Measurements from ENCODE around the gene HNF4A.
"Not testable (repeated sequence)": the region's sequence is repeated elsewhere in the genome, so short reads cannot be mapped to it uniquely, and the experiment has no call there.

HNF4A gene

DNA sequence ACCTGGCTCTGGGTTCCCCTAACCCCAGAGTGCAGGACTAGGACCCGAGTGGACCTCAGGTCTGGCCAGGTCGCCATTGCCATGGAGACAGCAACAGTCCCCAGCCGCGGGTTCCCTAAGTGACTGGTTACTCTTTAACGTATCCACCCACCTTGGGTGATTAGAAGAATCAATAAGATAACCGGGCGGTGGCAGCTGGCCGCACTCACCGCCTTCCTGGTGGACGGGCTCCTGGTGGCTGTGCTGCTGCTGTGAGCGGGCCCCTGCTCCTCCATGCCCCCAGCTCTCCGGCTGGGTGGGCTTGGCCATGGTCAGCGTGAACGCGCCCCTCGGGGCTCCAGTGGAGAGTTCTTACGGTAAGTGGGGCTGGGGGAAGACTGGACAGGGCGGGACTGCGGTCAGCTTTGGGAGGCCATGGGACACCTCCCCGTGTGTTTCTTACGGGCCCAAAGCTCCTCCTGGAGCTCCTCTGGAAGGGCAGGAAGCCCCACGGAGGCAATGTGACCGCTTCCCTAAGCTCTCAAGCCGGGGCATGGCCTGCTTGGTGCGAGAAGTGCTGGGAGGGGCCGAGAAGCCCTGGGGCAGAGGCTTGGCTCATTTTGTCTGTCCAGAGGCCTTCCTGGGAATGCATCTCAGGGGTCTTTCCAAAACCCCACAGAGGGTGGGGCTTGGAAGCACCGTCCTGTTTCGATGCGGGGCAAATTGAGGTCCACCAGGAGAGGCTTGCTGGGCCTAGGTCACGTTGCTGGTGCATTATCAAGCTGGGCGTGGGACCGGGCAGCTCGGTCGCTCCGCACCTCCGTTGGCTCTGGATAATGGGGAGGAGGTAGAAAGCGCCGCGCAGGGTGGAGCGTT, at the start of gene HNF4A:
Gene HNF4A (plus strand): TSS at position 202 of the 855 bp plus-strand sequence. CDS start 106 bp downstream, at position 308.
- Histone ChIP-seq H3K27ac (ENCODE audit: low read length) (peak within 1 kb of the TSS; percentile 78), H3K36me3 (ENCODE audit: control insufficient read depth in 1 of 2, insufficient read depth in 2 of 2, low read length in 2 of 2) (no peaks in the 10 kb centered on the region)

DNA sequence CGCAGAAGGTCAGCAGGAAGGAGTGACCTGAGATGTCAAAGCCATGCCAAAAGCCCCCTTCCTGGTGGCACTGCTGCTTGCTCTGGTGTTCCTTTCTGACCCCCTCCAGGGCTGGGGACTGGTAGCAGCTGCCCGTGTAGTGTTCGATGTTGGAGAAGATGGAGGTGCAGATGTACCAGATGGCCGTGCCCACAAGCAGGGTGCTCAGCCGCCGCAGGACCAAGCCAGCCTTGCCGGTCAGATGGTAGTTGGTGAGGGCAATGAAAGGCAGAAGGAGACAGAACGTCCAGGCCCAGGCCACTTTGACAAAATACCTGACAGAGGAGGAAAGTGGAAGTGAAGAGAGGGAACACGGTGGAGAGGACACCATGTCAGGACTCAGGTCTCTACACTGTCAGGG, 48.6 kb upstream of the HNF4A start:
- Histone ChIP-seq H3K27ac (ENCODE audit: low read length) (no peak overlapping the region), H3K9me3 (ENCODE audit: control insufficient read depth in 1 of 2, low read length in 2 of 2) (no peaks in the 10 kb centered on the region), H3K4me1 (ENCODE audit: control insufficient read depth in 1 of 2, insufficient read depth in 2 of 2, low read length in 2 of 2) (peaks cover 7 to 12% of the 10 kb centered on the region in 2 donors), H3K36me3 (ENCODE audit: control insufficient read depth in 1 of 2, insufficient read depth in 2 of 2, low read length in 2 of 2) (peaks cover 5 to 8% of the 10 kb centered on the region in 2 donors), H3K27me3 (ENCODE audit: low read depth, low read length) (no peaks in the 10 kb centered on the region), H3K4me3 (ENCODE audit: low read depth in 1 of 2, low read length in 2 of 2) (no peak overlapping the region)

More for the DNA sequence above, at the start of gene HNF4A:
- no peaks in the 10 kb centered on the region for H3K4me1 ChIP-seq (ENCODE audit: control insufficient read depth in 1 of 2, insufficient read depth in 2 of 2, low read length in 2 of 2)
- H3K27me3 ChIP-seq (ENCODE audit: low read depth, low read length) = no peaks in the 10 kb centered on the region
- H3K4me3 ChIP-seq (ENCODE audit: low read depth in 1 of 2, low read length in 2 of 2) = peak within 1 kb of the TSS in 1 of 2 donors; percentile 66
- H3K9me3 ChIP-seq (ENCODE audit: control insufficient read depth in 1 of 2, low read length in 2 of 2) = no peaks in the 10 kb centered on the region

DNA sequence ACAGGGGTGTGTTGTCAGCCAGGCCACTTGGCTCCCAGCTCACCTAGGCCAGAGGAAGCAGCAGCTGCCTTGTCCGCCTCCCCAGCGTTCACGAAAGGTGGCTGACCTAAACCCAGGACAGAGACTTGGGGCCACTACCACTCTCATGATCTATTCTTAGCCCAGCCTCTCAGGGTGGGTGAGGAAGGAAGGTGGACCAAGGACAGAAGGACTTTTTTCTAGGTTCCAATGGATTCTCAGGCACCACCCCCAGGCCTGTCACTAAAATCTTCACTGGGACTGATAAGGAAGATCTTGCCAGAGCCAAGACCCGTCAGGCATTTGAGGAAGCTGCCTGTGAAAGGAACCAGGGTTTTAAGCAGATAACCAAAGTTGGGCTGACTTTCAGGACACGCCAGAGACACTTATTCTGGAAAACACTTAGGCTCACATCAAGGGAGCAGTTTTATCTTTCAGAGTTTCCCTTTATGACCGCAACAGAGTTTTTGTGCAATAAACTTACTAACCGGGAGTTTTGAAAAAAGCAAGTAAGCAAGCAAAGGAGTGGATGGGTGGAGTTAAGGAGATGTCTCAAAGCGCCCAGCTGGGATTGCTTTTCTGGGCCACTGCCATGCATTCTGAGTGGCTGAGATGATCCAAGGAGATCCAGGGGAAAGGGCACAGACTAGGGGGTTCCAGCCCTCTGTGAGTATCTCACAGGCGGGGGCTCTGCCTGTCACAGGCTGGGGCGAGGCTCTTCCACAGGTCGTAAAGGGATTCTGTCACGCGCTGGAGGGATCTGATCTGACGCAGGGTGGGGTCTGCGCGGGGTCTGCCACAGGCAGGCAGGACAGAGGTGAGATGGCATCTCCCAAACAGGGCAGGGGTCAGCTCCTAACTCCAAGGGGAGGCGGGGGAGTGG, 45.5 kb upstream of the HNF4A start:
- Histone ChIP-seq H3K27ac (ENCODE audit: low read length) (peak overlapping the region; percentile 45), H3K4me1 (ENCODE audit: control insufficient read depth in 1 of 2, insufficient read depth in 2 of 2, low read length in 2 of 2) (peaks cover 7 to 12% of the 10 kb centered on the region in 2 donors), H3K36me3 (ENCODE audit: control insufficient read depth in 1 of 2, insufficient read depth in 2 of 2, low read length in 2 of 2) (peaks cover 5 to 8% of the 10 kb centered on the region in 2 donors), H3K27me3 (ENCODE audit: low read depth, low read length) (no peaks in the 10 kb centered on the region), H3K9me3 (ENCODE audit: control insufficient read depth in 1 of 2, low read length in 2 of 2) (no peaks in the 10 kb centered on the region), H3K4me3 (ENCODE audit: low read depth in 1 of 2, low read length in 2 of 2) (peak overlapping the region; percentile 86 to 98)

DNA sequence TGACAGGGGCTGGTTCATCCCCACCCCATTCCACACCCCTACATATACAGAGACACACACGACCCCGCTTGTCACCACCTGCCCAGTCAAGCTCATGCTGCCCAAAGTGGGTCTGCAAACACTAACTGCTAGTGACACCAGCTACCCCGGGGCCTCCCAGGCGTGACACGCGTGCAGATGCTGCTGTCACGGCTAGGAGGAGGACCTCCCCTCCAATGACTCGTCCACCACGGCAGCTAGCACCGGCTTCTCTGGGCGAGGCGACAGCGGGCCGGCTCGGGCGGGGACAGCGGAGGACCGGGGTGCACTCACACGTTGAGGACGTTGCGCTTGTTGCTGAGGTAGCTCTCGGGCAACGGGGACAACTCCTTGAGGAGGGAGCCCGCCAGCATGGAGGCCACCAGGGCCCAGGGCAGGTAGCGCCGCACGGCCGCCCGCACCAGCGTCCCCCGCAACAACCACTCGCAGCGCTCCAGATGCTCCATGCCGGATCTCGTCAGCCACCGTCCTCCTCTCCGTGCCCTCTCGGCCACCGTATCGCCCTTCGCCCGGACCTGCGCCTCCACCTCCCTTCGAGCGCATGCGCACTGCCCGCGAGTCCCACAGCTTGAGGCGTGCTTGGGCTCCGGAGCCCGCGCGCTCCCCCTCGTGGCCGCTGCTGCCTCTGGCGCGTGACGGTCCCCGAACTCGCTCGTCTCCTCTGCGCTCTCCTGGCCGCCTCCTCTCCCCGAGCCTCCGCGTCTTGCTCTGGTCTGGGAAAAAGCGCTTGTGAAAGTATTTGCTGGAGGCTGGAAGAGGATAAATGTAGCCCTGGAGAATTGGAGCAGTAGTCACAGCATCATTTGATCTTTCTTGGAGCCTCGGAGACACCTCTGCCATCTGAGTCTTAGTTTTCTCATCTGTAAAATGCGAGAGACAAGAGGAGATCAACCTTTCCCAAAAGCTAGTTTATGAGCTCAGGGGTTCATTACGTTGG, 44.5 kb upstream of the HNF4A start, which contains the start of gene FITM2:
Gene FITM2 (minus strand): TSS at position 539 of the 976 bp plus-strand sequence. CDS start 54 bp downstream, at position 485.
- peaks cover 5 to 8% of the 10 kb centered on the region in 2 donors for H3K36me3 ChIP-seq (ENCODE audit: control insufficient read depth in 1 of 2, insufficient read depth in 2 of 2, low read length in 2 of 2)
- H3K4me3 ChIP-seq (ENCODE audit: low read depth in 1 of 2, low read length in 2 of 2) = peak within 1 kb of the TSS; percentile 86 to 98
- H3K9me3 ChIP-seq (ENCODE audit: control insufficient read depth in 1 of 2, low read length in 2 of 2) = no peaks in the 10 kb centered on the region
- H3K27me3 ChIP-seq (ENCODE audit: low read depth, low read length) = no peaks in the 10 kb centered on the region
- peaks cover 7 to 12% of the 10 kb centered on the region in 2 donors for H3K4me1 ChIP-seq (ENCODE audit: control insufficient read depth in 1 of 2, insufficient read depth in 2 of 2, low read length in 2 of 2)
- peak within 1 kb of the TSS; percentile 45 for H3K27ac ChIP-seq (ENCODE audit: low read length)

DNA sequence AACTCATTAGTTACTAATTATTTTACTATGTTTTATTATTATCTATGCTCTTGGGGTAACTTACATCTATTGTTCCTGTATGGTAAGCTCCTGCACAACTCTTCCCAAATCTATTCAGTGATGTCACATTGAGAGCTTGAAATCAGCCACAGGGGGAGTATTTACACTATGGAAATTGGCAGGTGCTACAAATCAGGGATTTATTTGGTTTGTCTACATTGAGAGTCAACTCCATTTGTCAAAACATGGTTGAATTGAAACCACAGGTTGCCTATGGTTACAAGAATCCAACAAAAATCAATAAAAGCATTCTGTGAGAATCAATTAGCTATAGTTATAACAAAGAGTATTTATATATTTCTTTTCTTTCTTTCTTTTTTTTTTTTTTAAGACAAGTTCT, 40.6 kb upstream of the HNF4A start:
- H3K36me3 ChIP-seq (ENCODE audit: control insufficient read depth in 1 of 2, insufficient read depth in 2 of 2, low read length in 2 of 2) = no peaks in the 10 kb centered on the region
- peaks cover 4 to 6% of the 10 kb centered on the region in 2 donors for H3K4me1 ChIP-seq (ENCODE audit: control insufficient read depth in 1 of 2, insufficient read depth in 2 of 2, low read length in 2 of 2)
- no peaks in the 10 kb centered on the region for H3K27me3 ChIP-seq (ENCODE audit: low read depth, low read length)
- no peak overlapping the region for H3K4me3 ChIP-seq (ENCODE audit: low read depth in 1 of 2, low read length in 2 of 2)
- no peak overlapping the region for H3K27ac ChIP-seq (ENCODE audit: low read length)
- H3K9me3 ChIP-seq (ENCODE audit: control insufficient read depth in 1 of 2, low read length in 2 of 2) = no peaks in the 10 kb centered on the region

DNA sequence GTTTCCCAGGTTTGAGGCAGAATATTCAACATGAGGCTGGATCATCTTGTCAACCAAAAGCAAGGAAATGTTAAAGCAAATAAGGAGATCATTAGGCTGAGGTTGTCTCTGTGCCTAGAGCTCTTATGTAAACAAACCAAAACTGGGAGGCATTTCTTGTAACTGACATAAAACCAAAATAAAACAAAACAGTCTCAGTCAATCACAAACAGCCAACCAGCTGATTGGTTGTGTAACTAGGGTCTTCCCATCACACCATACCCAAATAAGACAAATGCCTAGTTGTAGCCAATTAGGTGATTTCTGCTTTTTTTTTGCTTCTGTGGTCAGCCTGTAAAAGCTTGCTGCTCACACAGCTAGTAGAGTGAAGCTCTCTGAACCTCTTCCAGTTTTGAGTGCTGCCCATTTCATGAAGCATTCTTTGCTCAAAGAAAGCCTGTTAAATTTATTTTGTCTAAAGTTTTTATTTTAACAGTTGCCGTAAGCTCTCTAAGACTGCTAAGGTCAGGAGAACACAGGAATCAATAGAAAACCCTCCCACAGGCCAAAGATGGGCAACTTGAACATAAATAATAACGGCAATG, 35.6 kb upstream of the HNF4A start:
- no peak overlapping the region for H3K4me3 ChIP-seq (ENCODE audit: low read depth in 1 of 2, low read length in 2 of 2)
- H3K27me3 ChIP-seq (ENCODE audit: low read depth, low read length) = no peaks in the 10 kb centered on the region
- no peaks in the 10 kb centered on the region for H3K36me3 ChIP-seq (ENCODE audit: control insufficient read depth in 1 of 2, insufficient read depth in 2 of 2, low read length in 2 of 2)
- no peaks in the 10 kb centered on the region for H3K4me1 ChIP-seq (ENCODE audit: control insufficient read depth in 1 of 2, insufficient read depth in 2 of 2, low read length in 2 of 2)
- no peak overlapping the region for H3K27ac ChIP-seq (ENCODE audit: low read length)
- H3K9me3 ChIP-seq (ENCODE audit: control insufficient read depth in 1 of 2, low read length in 2 of 2) = no peaks in the 10 kb centered on the region

DNA sequence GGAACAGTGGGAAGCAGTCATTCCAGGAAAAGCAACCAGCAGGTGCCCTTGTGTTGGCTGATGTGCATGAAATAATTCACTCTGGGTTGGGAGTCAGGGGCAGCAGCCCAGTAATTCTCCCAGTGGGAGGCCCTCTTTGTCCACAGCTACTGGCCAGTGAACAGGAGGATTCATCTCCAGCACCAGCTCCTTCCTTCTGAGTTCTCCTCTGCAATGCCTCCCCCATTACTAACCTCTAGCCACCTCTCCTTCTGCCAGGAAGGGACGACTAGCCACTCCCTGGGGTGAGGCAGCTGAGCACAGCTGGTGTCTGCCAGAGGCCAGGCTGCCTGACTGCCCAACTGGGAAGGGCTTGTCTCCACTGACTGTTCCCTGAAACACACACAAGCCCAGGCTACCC, 31.2 kb upstream of the HNF4A start:
- Histone ChIP-seq H3K9me3 (ENCODE audit: control insufficient read depth in 1 of 2, low read length in 2 of 2) (no peaks in the 10 kb centered on the region), H3K4me3 (ENCODE audit: low read depth in 1 of 2, low read length in 2 of 2) (no peak overlapping the region), H3K27ac (ENCODE audit: low read length) (no peak overlapping the region), H3K4me1 (ENCODE audit: control insufficient read depth in 1 of 2, insufficient read depth in 2 of 2, low read length in 2 of 2) (peaks cover 0 to 2% of the 10 kb centered on the region in 2 donors), H3K36me3 (ENCODE audit: control insufficient read depth in 1 of 2, insufficient read depth in 2 of 2, low read length in 2 of 2) (no peaks in the 10 kb centered on the region), H3K27me3 (ENCODE audit: low read depth, low read length) (no peaks in the 10 kb centered on the region)

DNA sequence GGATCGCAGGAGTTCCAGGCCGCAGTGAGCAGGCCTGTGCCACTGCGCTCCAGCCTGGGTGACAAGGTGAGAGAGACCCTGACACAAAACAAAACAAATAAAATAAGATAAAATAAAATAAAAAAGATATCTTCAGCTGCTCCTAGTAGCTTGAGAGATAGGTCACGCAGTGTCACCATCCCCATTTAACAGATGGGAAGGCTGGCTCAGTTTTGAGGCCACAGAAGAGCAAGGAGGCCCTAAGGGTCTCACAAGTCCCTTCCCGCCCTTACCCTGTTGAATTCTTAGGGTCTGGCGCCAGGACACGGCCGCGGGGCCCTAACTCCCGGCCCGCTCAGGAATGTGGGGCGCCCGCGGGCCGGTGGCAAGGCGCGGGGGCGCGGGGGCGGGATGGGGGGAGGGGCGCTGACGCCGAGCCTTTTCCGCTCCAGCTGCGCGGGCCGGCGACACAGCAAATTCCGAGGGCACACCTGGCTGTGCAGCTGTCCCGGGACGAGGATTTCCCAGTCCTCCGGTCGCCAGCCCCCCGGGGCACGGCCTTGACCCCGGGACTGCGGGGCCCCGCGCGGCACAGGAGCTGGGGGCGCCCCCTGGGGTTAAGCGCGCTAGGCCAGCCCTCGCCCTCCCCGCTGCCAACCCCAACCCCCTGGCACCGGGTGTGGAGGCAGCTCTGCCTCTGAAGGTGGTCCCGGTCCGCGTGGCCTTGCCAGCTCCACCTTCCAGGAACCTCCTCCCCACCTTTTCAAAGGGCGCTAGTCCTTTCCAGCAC, 28.9 kb upstream of the HNF4A start:
- H3K9me3 ChIP-seq (ENCODE audit: control insufficient read depth in 1 of 2, low read length in 2 of 2) = no peaks in the 10 kb centered on the region
- no peak overlapping the region for H3K27ac ChIP-seq (ENCODE audit: low read length)
- H3K36me3 ChIP-seq (ENCODE audit: control insufficient read depth in 1 of 2, insufficient read depth in 2 of 2, low read length in 2 of 2) = no peaks in the 10 kb centered on the region
- H3K27me3 ChIP-seq (ENCODE audit: low read depth, low read length) = no peaks in the 10 kb centered on the region
- H3K4me3 ChIP-seq (ENCODE audit: low read depth in 1 of 2, low read length in 2 of 2) = peak overlapping the region in 1 of 2 donors; percentile 35
- H3K4me1 ChIP-seq (ENCODE audit: control insufficient read depth in 1 of 2, insufficient read depth in 2 of 2, low read length in 2 of 2) = peaks cover 0 to 2% of the 10 kb centered on the region in 2 donors

DNA sequence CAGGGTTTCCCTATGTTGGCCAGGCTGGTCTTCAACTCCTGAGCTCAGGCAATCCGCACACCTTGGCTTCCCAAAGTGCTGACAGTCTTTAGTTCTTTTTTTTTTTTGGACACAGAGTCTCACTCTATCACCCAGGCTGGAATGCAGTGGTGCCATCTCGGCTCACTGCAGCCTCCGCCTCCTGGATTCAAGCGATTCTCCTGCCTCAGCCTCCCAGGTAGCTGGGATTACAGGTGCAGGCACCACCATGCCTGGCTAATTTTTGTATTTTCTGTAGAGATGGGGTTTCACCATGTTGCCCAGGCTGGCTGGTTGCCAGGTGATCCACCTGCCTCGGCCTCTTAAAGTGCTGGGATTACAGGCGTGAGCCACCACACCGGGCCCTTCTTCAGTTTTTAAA, 27.8 kb upstream of the HNF4A start:
- H3K27me3 ChIP-seq (ENCODE audit: low read depth, low read length); H3K4me1 ChIP-seq (ENCODE audit: control insufficient read depth in 1 of 2, insufficient read depth in 2 of 2, low read length in 2 of 2); H3K27ac ChIP-seq (ENCODE audit: low read length); H3K4me3 ChIP-seq (ENCODE audit: low read depth in 1 of 2, low read length in 2 of 2); H3K36me3 ChIP-seq (ENCODE audit: control insufficient read depth in 1 of 2, insufficient read depth in 2 of 2, low read length in 2 of 2); H3K9me3 ChIP-seq (ENCODE audit: control insufficient read depth in 1 of 2, low read length in 2 of 2): not testable (repeated sequence)

DNA sequence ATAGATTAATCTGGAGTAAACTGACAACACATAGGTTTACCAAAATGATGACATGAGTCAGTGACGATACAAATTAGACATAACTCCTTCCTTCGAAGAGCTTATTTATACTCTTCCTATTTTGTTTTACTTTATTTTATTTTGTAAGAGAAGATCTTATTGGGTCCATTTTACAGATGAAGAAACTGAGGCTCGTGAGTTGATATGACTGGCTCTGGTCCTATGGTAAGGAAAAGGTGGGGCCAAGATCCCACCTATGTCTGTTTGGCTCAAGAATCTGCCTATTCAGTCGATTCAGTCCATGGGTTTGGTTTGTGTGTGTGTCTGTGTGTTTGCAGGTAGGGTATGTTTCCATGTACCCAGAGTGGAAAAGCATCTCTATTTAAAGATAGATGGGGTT, 27.1 kb upstream of the HNF4A start:
- Histone ChIP-seq H3K4me3 (ENCODE audit: low read depth in 1 of 2, low read length in 2 of 2) (no peak overlapping the region), H3K27ac (ENCODE audit: low read length) (no peak overlapping the region), H3K36me3 (ENCODE audit: control insufficient read depth in 1 of 2, insufficient read depth in 2 of 2, low read length in 2 of 2) (no peaks in the 10 kb centered on the region), H3K9me3 (ENCODE audit: control insufficient read depth in 1 of 2, low read length in 2 of 2) (no peaks in the 10 kb centered on the region), H3K4me1 (ENCODE audit: control insufficient read depth in 1 of 2, insufficient read depth in 2 of 2, low read length in 2 of 2) (peaks cover 0 to 2% of the 10 kb centered on the region in 2 donors), H3K27me3 (ENCODE audit: low read depth, low read length) (no peaks in the 10 kb centered on the region)
